SU-DHL-6 (cell line): ENCODE measurements around the gene EPHA4.

Source experiments
- EZH2phosphoT487 ChIP-seq: fragments of 200-600 bp; sonication (generic), shearing (Covaris generic); conservative IDR thresholded peaks from 2 replicates; pipeline ENCODE4 v1.6.1; 2018; ENCODE audit warnings: mild to moderate bottlenecking, antibody characterized with exemption, low read length, moderate library complexity, mixed read lengths
- TF ChIP-seq, protein P1 (sequence below): fragments of 200-600 bp; sonication (generic); IDR thresholded peaks from one replicate; pipeline ENCODE4 v1.5.1; 2017; ENCODE audit warnings: antibody characterized with exemption, mild to moderate bottlenecking, low read length, moderate library complexity; ENCODE audit not compliant: insufficient read depth, poor library complexity, severe bottlenecking

DNA sequence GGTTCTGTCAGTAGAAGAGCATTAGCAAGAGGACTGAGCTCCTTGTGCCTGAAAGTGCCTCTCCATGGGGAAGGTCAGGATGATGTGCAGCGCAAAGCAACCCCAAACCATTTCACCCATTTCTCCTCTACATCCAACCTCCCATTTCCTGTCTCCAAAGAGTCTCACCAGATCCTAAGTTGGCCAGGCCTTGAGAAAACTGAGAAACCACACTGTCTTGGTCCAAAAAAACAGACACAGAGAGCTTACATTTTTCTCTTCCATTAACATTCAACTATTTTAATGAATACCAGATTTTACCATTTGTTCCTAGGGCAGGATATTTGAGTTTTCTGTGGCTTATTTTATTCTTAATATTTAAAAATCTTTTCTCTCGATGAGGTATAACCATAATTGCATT, 195.0 kb downstream of the EPHA4 start:
- TF ChIP-seq, protein P1, sequence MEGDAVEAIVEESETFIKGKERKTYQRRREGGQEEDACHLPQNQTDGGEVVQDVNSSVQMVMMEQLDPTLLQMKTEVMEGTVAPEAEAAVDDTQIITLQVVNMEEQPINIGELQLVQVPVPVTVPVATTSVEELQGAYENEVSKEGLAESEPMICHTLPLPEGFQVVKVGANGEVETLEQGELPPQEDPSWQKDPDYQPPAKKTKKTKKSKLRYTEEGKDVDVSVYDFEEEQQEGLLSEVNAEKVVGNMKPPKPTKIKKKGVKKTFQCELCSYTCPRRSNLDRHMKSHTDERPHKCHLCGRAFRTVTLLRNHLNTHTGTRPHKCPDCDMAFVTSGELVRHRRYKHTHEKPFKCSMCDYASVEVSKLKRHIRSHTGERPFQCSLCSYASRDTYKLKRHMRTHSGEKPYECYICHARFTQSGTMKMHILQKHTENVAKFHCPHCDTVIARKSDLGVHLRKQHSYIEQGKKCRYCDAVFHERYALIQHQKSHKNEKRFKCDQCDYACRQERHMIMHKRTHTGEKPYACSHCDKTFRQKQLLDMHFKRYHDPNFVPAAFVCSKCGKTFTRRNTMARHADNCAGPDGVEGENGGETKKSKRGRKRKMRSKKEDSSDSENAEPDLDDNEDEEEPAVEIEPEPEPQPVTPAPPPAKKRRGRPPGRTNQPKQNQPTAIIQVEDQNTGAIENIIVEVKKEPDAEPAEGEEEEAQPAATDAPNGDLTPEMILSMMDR = no peak
- TF ChIP-seq EZH2phosphoT487 = no peak
